Tibial nerve (tissue), 4 donors: ENCODE measurements around the gene ADAR.

ENCODE experiments used
- CTCF ChIP-seq, 5 experiments: fragments of 200-600 bp in 3 of 5; fragments of 450-650 bp in 2 of 5; sonication (generic) in 3 of 5; IDR thresholded peaks; one replicate each; pipeline ENCODE4 v1.5.1; 2016 to 2019; ENCODE audit warnings: antibody characterized with exemption in 5 of 5, mild to moderate bottlenecking in 3 of 5, moderate library complexity in 2 of 5
- EP300 ChIP-seq, 2 donors: sonication (generic); formaldehyde crosslinking; IDR thresholded peaks; one replicate each; pipeline ENCODE4 v1.6.1; 2017; ENCODE audit warnings: antibody characterized with exemption in 2 of 2, mild to moderate bottlenecking in 1 of 2
- POLR2A ChIP-seq, 2 donors: fragments of 450-650 bp; IDR thresholded peaks; one replicate each; pipeline ENCODE4 v1.6.1; 2017; ENCODE audit warnings: antibody characterized with exemption in 2 of 2, mild to moderate bottlenecking in 2 of 2, moderate library complexity in 2 of 2

GRCh38 chr1:154550657-154551056, 57.3 kb downstream of the ADAR start:
- TF ChIP-seq POLR2A (IDR thresholded peaks at IDR 0.05) (no peak), CTCF (IDR thresholded peaks at IDR 0.05) (no peak), EP300 (IDR thresholded peaks at IDR 0.05) (no peak)
